NCI-H82 treated with DMSO at 0.1 percent for 48 hours (cell line): ENCODE measurements around the gene HAPLN1.

ENCODE experiments used
- DNase-seq: peaks from one replicate; lab custom pipeline; 2025; ENCODE audit not compliant: unreplicated experiment; lab: John Stamatoyannopoulos, UW

Gene HAPLN1

GRCh38 chr5:83718195-83718825, 2.3 kb downstream of the HAPLN1 start:
- peak; percentile 64 for DNase-seq

GRCh38 chr5:83715236-83716065, 5.2 kb downstream of the HAPLN1 start:
- DNase-seq: no peak

- no peak for DNase-seq
Observed at GRCh38 chr5:83714810-83715209, 5.8 kb downstream of the HAPLN1 start.

GRCh38 chr5:83711982-83712601, 8.6 kb downstream of the HAPLN1 start:
- DNase-seq: no peak

- no peak for DNase-seq
Observed at GRCh38 chr5:83709973-83710372, 10.7 kb downstream of the HAPLN1 start.

- no peak for DNase-seq
Observed at GRCh38 chr5:83708170-83708569, 12.5 kb downstream of the HAPLN1 start.

GRCh38 chr5:83703059-83703458, 17.6 kb downstream of the HAPLN1 start:
- no peak for DNase-seq

GRCh38 chr5:83701886-83702285, 18.8 kb downstream of the HAPLN1 start:
- DNase-seq: no peak

GRCh38 chr5:83689881-83690280, 30.8 kb downstream of the HAPLN1 start:
- DNase-seq: no peak

- DNase-seq: no peak
Observed at GRCh38 chr5:83688281-83688680, 32.4 kb downstream of the HAPLN1 start.

- no peak for DNase-seq
Observed at GRCh38 chr5:83687124-83687619, 33.5 kb downstream of the HAPLN1 start.

- no peak for DNase-seq
Observed at GRCh38 chr5:83686251-83686650, 34.4 kb downstream of the HAPLN1 start.

- no peak for DNase-seq
Observed at GRCh38 chr5:83683836-83684235, 36.8 kb downstream of the HAPLN1 start.

GRCh38 chr5:83672646-83673045, 48.0 kb downstream of the HAPLN1 start:
- no peak for DNase-seq

GRCh38 chr5:83672158-83672557, 48.5 kb downstream of the HAPLN1 start:
- no peak for DNase-seq

GRCh38 chr5:83665631-83666030, 55.0 kb downstream of the HAPLN1 start:
- no peak for DNase-seq

GRCh38 chr5:83662558-83662957, 58.1 kb downstream of the HAPLN1 start:
- no peak for DNase-seq

- DNase-seq: no peak
Observed at GRCh38 chr5:83657807-83658525, 62.7 kb downstream of the HAPLN1 start.

GRCh38 chr5:83654427-83654994, 66.1 kb downstream of the HAPLN1 start:
- no peak for DNase-seq

- no peak for DNase-seq
Observed at GRCh38 chr5:83653669-83654068, 67.0 kb downstream of the HAPLN1 start.

- DNase-seq: no peak
Observed at GRCh38 chr5:83645936-83646335, 74.7 kb downstream of the HAPLN1 start.
